Stimulated activated CD8-positive, alpha-beta memory T cell treated with anti-CD3 and anti-CD28 coated beads, Interleukin-15, amount 100 ng/mL, for 1 hour (primary cell): Measurements from ENCODE around the gene ADGRV1.
"Not testable (repeated sequence)": the region's sequence is repeated elsewhere in the genome, so short reads cannot be mapped to it uniquely, and the experiment has no call there.

ENCODE experiments used
- DNase-seq: peaks from one replicate; pipeline ENCODE4 v3.0.0-alpha.2; 2020; ENCODE audit warnings: low read depth

The ADGRV1 gene

GRCh38 chr5:90600307-90600706 is 41.7 kb downstream of the ADGRV1 start:
- DNase-seq, result not testable (repeated sequence)

- no peak for DNase-seq
Measured at GRCh38 chr5:90601468-90601867, 42.9 kb downstream of the ADGRV1 start.

GRCh38 chr5:90602681-90603080 is 44.1 kb downstream of the ADGRV1 start:
- DNase-seq, result no peak

GRCh38 chr5:90606539-90606938 is 47.9 kb downstream of the ADGRV1 start:
- DNase-seq, result no peak

GRCh38 chr5:90612919-90613318 is 54.3 kb downstream of the ADGRV1 start:
- DNase-seq, result no peak

GRCh38 chr5:90613459-90613858 is 54.9 kb downstream of the ADGRV1 start:
- DNase-seq, result no peak

- DNase-seq, result no peak
Measured at GRCh38 chr5:90613918-90614504, 55.4 kb downstream of the ADGRV1 start.

GRCh38 chr5:90615355-90615754 is 56.8 kb downstream of the ADGRV1 start:
- no peak for DNase-seq

- no peak for DNase-seq
Measured at GRCh38 chr5:90618071-90618470, 59.5 kb downstream of the ADGRV1 start.

- DNase-seq, result not testable (repeated sequence)
Measured at GRCh38 chr5:90619762-90620161, 61.2 kb downstream of the ADGRV1 start.

GRCh38 chr5:90621848-90622247 is 63.3 kb downstream of the ADGRV1 start:
- no peak for DNase-seq

- DNase-seq, result no peak
Measured at GRCh38 chr5:90626493-90626892, 67.9 kb downstream of the ADGRV1 start.

GRCh38 chr5:90628492-90628891 is 69.9 kb downstream of the ADGRV1 start:
- no peak for DNase-seq

- DNase-seq, result no peak
Measured at GRCh38 chr5:90632791-90633190, 74.2 kb downstream of the ADGRV1 start.

GRCh38 chr5:90636948-90637347 is 78.4 kb downstream of the ADGRV1 start:
- DNase-seq, result no peak

- no peak for DNase-seq
Measured at GRCh38 chr5:90637731-90638130, 79.1 kb downstream of the ADGRV1 start.

- no peak for DNase-seq
Measured at GRCh38 chr5:90638878-90639277, 80.3 kb downstream of the ADGRV1 start.

GRCh38 chr5:90640484-90641059 is 82.0 kb downstream of the ADGRV1 start:
- DNase-seq, result no peak

GRCh38 chr5:90641528-90641927 is 82.9 kb downstream of the ADGRV1 start:
- DNase-seq, result no peak

GRCh38 chr5:90642706-90643229 is 84.2 kb downstream of the ADGRV1 start:
- no peak for DNase-seq

- DNase-seq, result no peak
Measured at GRCh38 chr5:90644132-90644531, 85.5 kb downstream of the ADGRV1 start.

- no peak for DNase-seq
Measured at GRCh38 chr5:90645024-90645610, 86.5 kb downstream of the ADGRV1 start.

- no peak for DNase-seq
Measured at GRCh38 chr5:90650767-90651166, 92.2 kb downstream of the ADGRV1 start.

- no peak for DNase-seq
Measured at GRCh38 chr5:90654215-90654614, 95.6 kb downstream of the ADGRV1 start.
